GM12891 (cell line): ENCODE results near the gene NCOA6.

Experiments used
- POLR2A ChIP-seq: IDR thresholded peaks from 2 replicates; pipeline ENCODE4 v1.6.1; 2011; ENCODE audit warnings: low read depth, low read length, control low read depth
- POLR2AphosphoS5 ChIP-seq: IDR thresholded peaks from 2 replicates; pipeline ENCODE4 v1.6.1; 2011; ENCODE audit warnings: low read depth, low read length, control low read depth

DNA sequence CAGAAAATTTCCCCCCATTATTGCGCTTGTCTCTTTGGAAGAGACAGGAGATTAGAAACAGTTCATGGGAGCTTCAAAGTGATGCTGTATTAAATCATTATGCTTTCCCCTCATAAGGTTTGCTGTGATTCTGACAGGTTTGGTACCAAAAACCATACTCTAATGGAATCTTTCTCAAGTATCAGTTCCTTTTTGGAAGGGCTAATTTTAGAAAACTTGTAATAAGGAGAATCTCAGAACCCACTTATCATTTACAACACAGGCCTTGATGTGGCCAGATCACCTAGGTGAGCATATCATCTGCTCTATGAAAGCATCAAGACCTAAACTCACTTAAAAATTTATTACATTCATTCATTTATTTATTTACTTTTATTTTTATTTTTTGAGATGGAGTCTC lies 70.1 kb downstream of the NCOA6 start:
- no peak for TF ChIP-seq POLR2A
- no peak for TF ChIP-seq POLR2AphosphoS5
